WTC11 (cell line): ENCODE measurements around the gene ZNF581. TPM values are rescaled to one million over a fixed set of nuclear protein-coding genes. Genes with fewer than 3 reads are reported as not detected.

ENCODE experiments used
- ATAC-seq: fragments of 200-7000 bp; cut with Tn5 transposase; 2 replicates; pipeline ENCODE4 v1.10.0; 2021; ENCODE audit warnings: mild to moderate bottlenecking, moderate library complexity
- CTCF ChIA-PET: fragments of 300-600 bp; sonication (Branson Sonifier 250); formaldehyde crosslinking; loops from one replicate; lab custom pipeline; 2021; ENCODE audit warnings: antibody characterized with exemption; lab: Charles Lee
- POLR2A ChIA-PET: fragments of 350-600 bp; sonication (Branson Sonifier 250); formaldehyde crosslinking; loops from one replicate; lab custom pipeline; 2021; ENCODE audit warnings: antibody characterized with exemption; lab: Charles Lee
- DNase-seq: peaks from one replicate; pipeline ENCODE4 v3.0.0; 2021; ENCODE audit warnings: low spot score
- H3K27ac Mint-ChIP-seq: 2 replicates; pipeline ENCODE4 v1.8.0; 2021; ENCODE audit warnings: mixed read lengths
- H3K27me3 Mint-ChIP-seq: 2 replicates; pipeline ENCODE4 v1.8.0; 2021; ENCODE audit warnings: low read depth, mild to moderate bottlenecking, moderate library complexity, mixed read lengths
- H3K36me3 Mint-ChIP-seq: 2 replicates; pipeline ENCODE4 v1.8.0; 2021; ENCODE audit warnings: mixed read lengths
- H3K4me1 Mint-ChIP-seq: 2 replicates; pipeline ENCODE4 v1.8.0; 2022; ENCODE audit warnings: mixed read lengths
- H3K4me3 Mint-ChIP-seq: 2 replicates; pipeline ENCODE4 v1.8.0; 2021; ENCODE audit warnings: mild to moderate bottlenecking, moderate library complexity, mixed read lengths
- H3K9me3 Mint-ChIP-seq: 2 replicates; pipeline ENCODE4 v1.8.0; 2021; ENCODE audit warnings: mixed read lengths
- AR ChIP-seq: fragments of 250-450 bp; sonication (Bioruptor Pico); IDR thresholded peaks from 2 replicates; pipeline ENCODE4 v1.9.0; 2021; ENCODE audit warnings: mild to moderate bottlenecking
- CTCF ChIP-seq: fragments of 200-600 bp; IDR thresholded peaks from 2 replicates; pipeline ENCODE4 v1.8.0; 2022; ENCODE audit warnings: antibody characterized with exemption
- ESRRA ChIP-seq: sonication (generic); formaldehyde crosslinking; IDR thresholded peaks from 2 replicates; pipeline ENCODE4 v1.8.1; 2022; ENCODE audit warnings: mild to moderate bottlenecking, missing genetic modification reagents, borderline replicate concordance
- FOXK1 ChIP-seq: sonication (generic); formaldehyde crosslinking; IDR thresholded peaks from 2 replicates; pipeline ENCODE4 v1.8.0; 2022; ENCODE audit warnings: mild to moderate bottlenecking, moderate library complexity, missing genetic modification reagents
- GABPB1 ChIP-seq: sonication (generic); formaldehyde crosslinking; IDR thresholded peaks from 2 replicates; pipeline ENCODE4 v1.8.1; 2023; ENCODE audit warnings: mild to moderate bottlenecking, missing genetic modification reagents
- KAT7 ChIP-seq: sonication (generic); formaldehyde crosslinking; IDR thresholded peaks from 2 replicates; pipeline ENCODE4 v1.8.1; 2023; ENCODE audit warnings: missing genetic modification reagents, mild to moderate bottlenecking, borderline replicate concordance
- NFATC4 ChIP-seq: fragments of 250-450 bp; sonication (Bioruptor Pico); IDR thresholded peaks from 2 replicates; pipeline ENCODE4 v1.9.0; 2021; ENCODE audit warnings: mild to moderate bottlenecking
- NFE2L1 ChIP-seq: sonication (generic); formaldehyde crosslinking; IDR thresholded peaks from 2 replicates; pipeline ENCODE4 v1.8.1; 2023; ENCODE audit warnings: missing genetic modification reagents
- NFYB ChIP-seq: sonication (generic); formaldehyde crosslinking; conservative IDR thresholded peaks from 2 replicates; pipeline ENCODE4 v1.8.0; 2022; ENCODE audit warnings: low read depth, missing genetic modification reagents
- SP1 ChIP-seq: sonication (generic); formaldehyde crosslinking; conservative IDR thresholded peaks from 2 replicates; pipeline ENCODE4 v1.8.1; 2022; ENCODE audit warnings: missing genetic modification reagents
- USF1 ChIP-seq: sonication (generic); formaldehyde crosslinking; IDR thresholded peaks from 2 replicates; pipeline ENCODE4 v1.8.0; 2022; ENCODE audit warnings: mild to moderate bottlenecking, missing genetic modification reagents
- USF2 ChIP-seq: sonication (generic); formaldehyde crosslinking; IDR thresholded peaks from 2 replicates; pipeline ENCODE4 v1.8.1; 2023; ENCODE audit warnings: mild to moderate bottlenecking, missing genetic modification reagents, moderate library complexity
- ZNF138 ChIP-seq: sonication (generic); formaldehyde crosslinking; conservative IDR thresholded peaks from 2 replicates; pipeline ENCODE4 v1.8.1; 2022; ENCODE audit warnings: mild to moderate bottlenecking, moderate library complexity, missing genetic modification reagents
- ZNF512 ChIP-seq: sonication (generic); formaldehyde crosslinking; IDR thresholded peaks from 2 replicates; pipeline ENCODE4 v1.8.1; 2022; ENCODE audit warnings: missing genetic modification reagents, borderline replicate concordance
- total RNA-seq: library from RNA; stranded (reverse); gene quantifications from 3 replicates; pipeline ENCODE4 v1.2.3, GENCODE V29; 2021
- TF ChIP-seq, protein P1 (sequence below): sonication (generic); formaldehyde crosslinking; IDR thresholded peaks from 2 replicates; pipeline ENCODE4 v1.8.0; 2023; ENCODE audit warnings: mild to moderate bottlenecking, missing genetic modification reagents
- TF ChIP-seq, protein P2 (sequence below): sonication (generic); formaldehyde crosslinking; IDR thresholded peaks from 2 replicates; pipeline ENCODE4 v1.8.0; 2022; ENCODE audit warnings: mild to moderate bottlenecking, missing genetic modification reagents
- TF ChIP-seq, protein P3 (sequence below): sonication (generic); formaldehyde crosslinking; conservative IDR thresholded peaks from 2 replicates; pipeline ENCODE4 v1.8.1; 2023; ENCODE audit warnings: mild to moderate bottlenecking, low read depth, missing genetic modification reagents, moderate library complexity
- TF ChIP-seq, protein P4 (sequence below): fragments of 250-450 bp; sonication (Bioruptor Pico); IDR thresholded peaks from 2 replicates; pipeline ENCODE4 v1.9.0; 2021; ENCODE audit warnings: mild to moderate bottlenecking

ZNF581 gene
- total RNA-seq, 1 experiment from 2014 or later = 100 TPM

GRCh38 chr19:55623130-55623529, 20.3 kb upstream of the ZNF581 start:
- peaks cover 11% of the 10 kb centered on the region for H3K36me3 Mint-ChIP-seq
- ATAC-seq (no peak), DNase-seq (no peak)
- H3K27ac Mint-ChIP-seq = no peak overlapping the region
- CTCF ChIA-PET = interaction anchor here (0.8 to 2.7 kb wide), 3 partner anchors 9 to 31 kb away, joined by 4 to 34 read pairs (median 14); partner anchors contain the start of gene ZNF865
- no peak overlapping the region; the same call in 1 of the 2 replicates for H3K4me3 Mint-ChIP-seq
- TF ChIP-seq, protein P1, sequence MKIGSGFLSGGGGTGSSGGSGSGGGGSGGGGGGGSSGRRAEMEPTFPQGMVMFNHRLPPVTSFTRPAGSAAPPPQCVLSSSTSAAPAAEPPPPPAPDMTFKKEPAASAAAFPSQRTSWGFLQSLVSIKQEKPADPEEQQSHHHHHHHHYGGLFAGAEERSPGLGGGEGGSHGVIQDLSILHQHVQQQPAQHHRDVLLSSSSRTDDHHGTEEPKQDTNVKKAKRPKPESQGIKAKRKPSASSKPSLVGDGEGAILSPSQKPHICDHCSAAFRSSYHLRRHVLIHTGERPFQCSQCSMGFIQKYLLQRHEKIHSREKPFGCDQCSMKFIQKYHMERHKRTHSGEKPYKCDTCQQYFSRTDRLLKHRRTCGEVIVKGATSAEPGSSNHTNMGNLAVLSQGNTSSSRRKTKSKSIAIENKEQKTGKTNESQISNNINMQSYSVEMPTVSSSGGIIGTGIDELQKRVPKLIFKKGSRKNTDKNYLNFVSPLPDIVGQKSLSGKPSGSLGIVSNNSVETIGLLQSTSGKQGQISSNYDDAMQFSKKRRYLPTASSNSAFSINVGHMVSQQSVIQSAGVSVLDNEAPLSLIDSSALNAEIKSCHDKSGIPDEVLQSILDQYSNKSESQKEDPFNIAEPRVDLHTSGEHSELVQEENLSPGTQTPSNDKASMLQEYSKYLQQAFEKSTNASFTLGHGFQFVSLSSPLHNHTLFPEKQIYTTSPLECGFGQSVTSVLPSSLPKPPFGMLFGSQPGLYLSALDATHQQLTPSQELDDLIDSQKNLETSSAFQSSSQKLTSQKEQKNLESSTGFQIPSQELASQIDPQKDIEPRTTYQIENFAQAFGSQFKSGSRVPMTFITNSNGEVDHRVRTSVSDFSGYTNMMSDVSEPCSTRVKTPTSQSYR (CRISPR knock-in tag) = no peak
- TF ChIP-seq AR (no peak), SP1 (CRISPR knock-in tag) (no peak), USF1 (no peak), GABPB1 (CRISPR knock-in tag) (no peak), ESRRA (CRISPR knock-in tag) (no peak), CTCF (no peak), ZNF512 (CRISPR knock-in tag) (no peak), NFATC4 (CRISPR knock-in tag) (no peak), NFE2L1 (CRISPR knock-in tag) (no peak), NFYB (no peak), USF2 (no peak), KAT7 (no peak), FOXK1 (CRISPR knock-in tag) (no peak), ZNF138 (no peak)
- TF ChIP-seq, protein P2, sequence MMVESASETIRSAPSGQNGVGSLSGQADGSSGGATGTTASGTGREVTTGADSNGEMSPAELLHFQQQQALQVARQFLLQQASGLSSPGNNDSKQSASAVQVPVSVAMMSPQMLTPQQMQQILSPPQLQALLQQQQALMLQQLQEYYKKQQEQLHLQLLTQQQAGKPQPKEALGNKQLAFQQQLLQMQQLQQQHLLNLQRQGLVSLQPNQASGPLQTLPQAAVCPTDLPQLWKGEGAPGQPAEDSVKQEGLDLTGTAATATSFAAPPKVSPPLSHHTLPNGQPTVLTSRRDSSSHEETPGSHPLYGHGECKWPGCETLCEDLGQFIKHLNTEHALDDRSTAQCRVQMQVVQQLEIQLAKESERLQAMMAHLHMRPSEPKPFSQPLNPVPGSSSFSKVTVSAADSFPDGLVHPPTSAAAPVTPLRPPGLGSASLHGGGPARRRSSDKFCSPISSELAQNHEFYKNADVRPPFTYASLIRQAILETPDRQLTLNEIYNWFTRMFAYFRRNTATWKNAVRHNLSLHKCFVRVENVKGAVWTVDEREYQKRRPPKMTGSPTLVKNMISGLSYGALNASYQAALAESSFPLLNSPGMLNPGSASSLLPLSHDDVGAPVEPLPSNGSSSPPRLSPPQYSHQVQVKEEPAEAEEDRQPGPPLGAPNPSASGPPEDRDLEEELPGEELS (CRISPR knock-in tag) = no peak
- TF ChIP-seq, protein P3, sequence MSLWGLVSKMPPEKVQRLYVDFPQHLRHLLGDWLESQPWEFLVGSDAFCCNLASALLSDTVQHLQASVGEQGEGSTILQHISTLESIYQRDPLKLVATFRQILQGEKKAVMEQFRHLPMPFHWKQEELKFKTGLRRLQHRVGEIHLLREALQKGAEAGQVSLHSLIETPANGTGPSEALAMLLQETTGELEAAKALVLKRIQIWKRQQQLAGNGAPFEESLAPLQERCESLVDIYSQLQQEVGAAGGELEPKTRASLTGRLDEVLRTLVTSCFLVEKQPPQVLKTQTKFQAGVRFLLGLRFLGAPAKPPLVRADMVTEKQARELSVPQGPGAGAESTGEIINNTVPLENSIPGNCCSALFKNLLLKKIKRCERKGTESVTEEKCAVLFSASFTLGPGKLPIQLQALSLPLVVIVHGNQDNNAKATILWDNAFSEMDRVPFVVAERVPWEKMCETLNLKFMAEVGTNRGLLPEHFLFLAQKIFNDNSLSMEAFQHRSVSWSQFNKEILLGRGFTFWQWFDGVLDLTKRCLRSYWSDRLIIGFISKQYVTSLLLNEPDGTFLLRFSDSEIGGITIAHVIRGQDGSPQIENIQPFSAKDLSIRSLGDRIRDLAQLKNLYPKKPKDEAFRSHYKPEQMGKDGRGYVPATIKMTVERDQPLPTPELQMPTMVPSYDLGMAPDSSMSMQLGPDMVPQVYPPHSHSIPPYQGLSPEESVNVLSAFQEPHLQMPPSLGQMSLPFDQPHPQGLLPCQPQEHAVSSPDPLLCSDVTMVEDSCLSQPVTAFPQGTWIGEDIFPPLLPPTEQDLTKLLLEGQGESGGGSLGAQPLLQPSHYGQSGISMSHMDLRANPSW = no peak
- TF ChIP-seq, protein P4, sequence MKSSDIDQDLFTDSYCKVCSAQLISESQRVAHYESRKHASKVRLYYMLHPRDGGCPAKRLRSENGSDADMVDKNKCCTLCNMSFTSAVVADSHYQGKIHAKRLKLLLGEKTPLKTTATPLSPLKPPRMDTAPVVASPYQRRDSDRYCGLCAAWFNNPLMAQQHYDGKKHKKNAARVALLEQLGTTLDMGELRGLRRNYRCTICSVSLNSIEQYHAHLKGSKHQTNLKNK = no peak
- peaks cover 14% of the 10 kb centered on the region for H3K27me3 Mint-ChIP-seq
- 0 out of 2 replicates have a peak, but pooled peaks cover 3% of the 10 kb centered on the region for H3K9me3 Mint-ChIP-seq
- POLR2A ChIA-PET = interaction anchor here (2.6 kb wide), 1 partner anchor 17 kb away, joined by 10 read pairs; no protein-coding TSS in a partner anchor
- peaks cover 15% of the 10 kb centered on the region for H3K4me1 Mint-ChIP-seq
